ENCODE data around the gene GRXCR2. TPM values are rescaled to one million over a fixed set of nuclear protein-coding genes. Genes with fewer than 3 reads are reported as not detected.
A peak's percentile ranks its signal among the peaks of the same experiment; 100 is the strongest.

The GRXCR2 gene
- total and polyA plus RNA-seq, 2 of the 13 experiments (the other 11 are each of a cell fraction or from before 2014, with no cell fraction given) = not detected

DNA sequence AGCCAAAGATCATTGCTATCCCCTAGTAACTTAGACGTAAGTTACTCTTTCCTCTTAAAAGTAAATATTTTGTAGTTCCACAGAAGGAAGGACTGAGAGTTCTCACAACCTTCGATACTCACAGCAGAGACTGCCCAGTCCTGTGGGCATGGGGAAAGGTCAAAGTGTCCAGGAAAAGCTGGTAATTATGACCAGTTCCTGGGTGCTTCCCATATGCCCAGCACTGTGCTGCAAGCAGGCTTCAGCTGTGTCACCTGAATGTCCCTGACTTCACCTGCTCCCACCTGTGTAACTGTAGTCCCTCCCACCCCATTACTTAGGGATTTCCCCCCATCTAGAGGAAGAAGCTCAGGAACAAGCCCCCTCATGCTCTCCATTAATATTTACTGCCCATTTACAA lies 45.6 kb upstream of the GRXCR2 start:
- WGBS (ENCODE audit: low lambda C conversion rate) = 0% methylated on average over 2 of the region's 2 CpGs
- Histone ChIP-seq H3K36me3 (replicated peaks in 1 of 2; ENCODE audit: control insufficient read depth in 1 of 2, insufficient read depth in 2 of 2, low read length in 2 of 2) (no peaks in the 10 kb centered on the region), H3K9ac (ENCODE audit: insufficient read depth, low read depth, low read length) (no peak overlapping the region), H4K20me1 (ENCODE audit: insufficient read depth, low read length) (no peaks in the 10 kb centered on the region), H3K27ac (ENCODE audit: extremely low read length, insufficient read depth, low read length) (no peak overlapping the region), H3K4me2 (ENCODE audit: low read depth, low read length) (peak overlapping the region; percentile 56), H3K79me2 (ENCODE audit: insufficient read depth, low read length) (no peaks in the 10 kb centered on the region), H3K9me3 (ENCODE audit: low read length) (no peaks in the 10 kb centered on the region), H2AFZ (ENCODE audit: low read length) (no peak overlapping the region), H3K27me3 (ENCODE audit: control insufficient read depth in 1 of 2, insufficient read depth in 2 of 2, low read length in 2 of 2) (peaks cover 0 to 18% of the 10 kb centered on the region in 2 experiments; a peak in 2 of 5 replicates), H3K4me3 (replicated peaks in 1 of 3; ENCODE audit: insufficient read depth in 1 of 3, low read depth in 2 of 3, low read length in 3 of 3) (0 out of 6 replicates have a peak overlapping the region, but pooled peaks of 1 of the 3 experiments have one; percentile 1), H3K4me1 (ENCODE audit: insufficient read depth, low read length) (peaks cover 22% of the 10 kb centered on the region)
- TF ChIP-seq, protein P1, sequence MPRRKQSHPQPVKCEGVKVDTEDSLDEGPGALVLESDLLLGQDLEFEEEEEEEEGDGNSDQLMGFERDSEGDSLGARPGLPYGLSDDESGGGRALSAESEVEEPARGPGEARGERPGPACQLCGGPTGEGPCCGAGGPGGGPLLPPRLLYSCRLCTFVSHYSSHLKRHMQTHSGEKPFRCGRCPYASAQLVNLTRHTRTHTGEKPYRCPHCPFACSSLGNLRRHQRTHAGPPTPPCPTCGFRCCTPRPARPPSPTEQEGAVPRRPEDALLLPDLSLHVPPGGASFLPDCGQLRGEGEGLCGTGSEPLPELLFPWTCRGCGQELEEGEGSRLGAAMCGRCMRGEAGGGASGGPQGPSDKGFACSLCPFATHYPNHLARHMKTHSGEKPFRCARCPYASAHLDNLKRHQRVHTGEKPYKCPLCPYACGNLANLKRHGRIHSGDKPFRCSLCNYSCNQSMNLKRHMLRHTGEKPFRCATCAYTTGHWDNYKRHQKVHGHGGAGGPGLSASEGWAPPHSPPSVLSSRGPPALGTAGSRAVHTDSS (CRISPR knock-in tag; conservative IDR thresholded peaks at IDR 0.05) = no peak
- TF ChIP-seq KLF6 (CRISPR knock-in tag; IDR thresholded peaks at IDR 0.05) (no peak), SP2 (CRISPR knock-in tag; IDR thresholded peaks at IDR 0.05) (no peak), KDM4B (CRISPR knock-in tag; IDR thresholded peaks at IDR 0.05) (no peak), TEAD3 (CRISPR knock-in tag; optimal IDR thresholded peaks at IDR 0.05; ENCODE audit: borderline replicate concordance) (no peak)
- intact Hi-C loops (cut with micrococcal nuclease; ENCODE audit: unreplicated experiment) (no loop called here), in situ Hi-C loops (cut with HindIII; ENCODE audit: extremely low pct_ligation_motif_present, low pct_unique_long_range_greater_than_20kb) (no loop called here)
- ATAC-seq = peak; percentile 59
- no peak for DNase-seq (ENCODE audit: low spot score)
- no TSS peak for BruUV-seq (replicated peaks)
- POLR2A ChIA-PET = no interaction called here
- peak; percentile 18 for FAIRE-seq
- CTCF ChIA-PET (ENCODE audit: low intra/inter-chr PET ratio, low total read pairs) = no interaction called here

DNA sequence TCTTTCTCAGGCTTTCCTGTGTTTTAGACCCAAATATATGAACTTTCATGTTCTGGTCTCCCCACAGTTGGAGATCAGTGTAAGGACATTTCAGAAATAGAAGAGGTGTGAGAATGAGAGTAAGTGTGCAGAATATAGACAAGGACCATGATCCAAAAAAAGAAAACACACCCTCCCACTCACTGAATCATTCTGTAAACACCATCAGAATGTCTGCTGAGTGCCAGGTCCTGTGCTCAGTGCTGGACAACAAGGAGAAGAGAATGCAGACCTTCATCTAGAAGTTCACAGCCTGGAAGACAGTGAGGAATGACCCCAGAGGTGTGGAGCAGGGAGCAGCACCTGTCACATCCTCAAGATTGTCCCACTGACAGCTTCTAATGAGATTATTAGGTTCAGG lies 44.5 kb upstream of the GRXCR2 start:
- DNase-seq (ENCODE audit: low spot score) (no peak), ATAC-seq (no peak; the same call in 2 of the 3 replicates), FAIRE-seq (no peak)
- Histone ChIP-seq H4K20me1 (ENCODE audit: insufficient read depth, low read length) (no peaks in the 10 kb centered on the region), H3K79me2 (ENCODE audit: insufficient read depth, low read length) (no peaks in the 10 kb centered on the region), H3K4me2 (ENCODE audit: low read depth, low read length) (no peak overlapping the region), H3K9me3 (ENCODE audit: low read length) (no peaks in the 10 kb centered on the region), H3K4me1 (ENCODE audit: insufficient read depth, low read length) (peaks cover 27% of the 10 kb centered on the region), H3K9ac (ENCODE audit: insufficient read depth, low read depth, low read length) (no peak overlapping the region), H3K27me3 (ENCODE audit: control insufficient read depth in 1 of 2, insufficient read depth in 2 of 2, low read length in 2 of 2) (peaks cover 0 to 18% of the 10 kb centered on the region in 2 experiments; a peak in 2 of 5 replicates), H3K36me3 (replicated peaks in 1 of 2; ENCODE audit: control insufficient read depth in 1 of 2, insufficient read depth in 2 of 2, low read length in 2 of 2) (no peaks in the 10 kb centered on the region), H3K4me3 (replicated peaks in 1 of 3; ENCODE audit: insufficient read depth in 1 of 3, low read depth in 2 of 3, low read length in 3 of 3) (no peak overlapping the region), H2AFZ (ENCODE audit: low read length) (no peak overlapping the region), H3K27ac (ENCODE audit: extremely low read length, insufficient read depth, low read length) (no peak overlapping the region)
- ChIA-PET CTCF (ENCODE audit: low intra/inter-chr PET ratio, low total read pairs) (no interaction called here), POLR2A (no interaction called here)
- TF ChIP-seq, protein P2, sequence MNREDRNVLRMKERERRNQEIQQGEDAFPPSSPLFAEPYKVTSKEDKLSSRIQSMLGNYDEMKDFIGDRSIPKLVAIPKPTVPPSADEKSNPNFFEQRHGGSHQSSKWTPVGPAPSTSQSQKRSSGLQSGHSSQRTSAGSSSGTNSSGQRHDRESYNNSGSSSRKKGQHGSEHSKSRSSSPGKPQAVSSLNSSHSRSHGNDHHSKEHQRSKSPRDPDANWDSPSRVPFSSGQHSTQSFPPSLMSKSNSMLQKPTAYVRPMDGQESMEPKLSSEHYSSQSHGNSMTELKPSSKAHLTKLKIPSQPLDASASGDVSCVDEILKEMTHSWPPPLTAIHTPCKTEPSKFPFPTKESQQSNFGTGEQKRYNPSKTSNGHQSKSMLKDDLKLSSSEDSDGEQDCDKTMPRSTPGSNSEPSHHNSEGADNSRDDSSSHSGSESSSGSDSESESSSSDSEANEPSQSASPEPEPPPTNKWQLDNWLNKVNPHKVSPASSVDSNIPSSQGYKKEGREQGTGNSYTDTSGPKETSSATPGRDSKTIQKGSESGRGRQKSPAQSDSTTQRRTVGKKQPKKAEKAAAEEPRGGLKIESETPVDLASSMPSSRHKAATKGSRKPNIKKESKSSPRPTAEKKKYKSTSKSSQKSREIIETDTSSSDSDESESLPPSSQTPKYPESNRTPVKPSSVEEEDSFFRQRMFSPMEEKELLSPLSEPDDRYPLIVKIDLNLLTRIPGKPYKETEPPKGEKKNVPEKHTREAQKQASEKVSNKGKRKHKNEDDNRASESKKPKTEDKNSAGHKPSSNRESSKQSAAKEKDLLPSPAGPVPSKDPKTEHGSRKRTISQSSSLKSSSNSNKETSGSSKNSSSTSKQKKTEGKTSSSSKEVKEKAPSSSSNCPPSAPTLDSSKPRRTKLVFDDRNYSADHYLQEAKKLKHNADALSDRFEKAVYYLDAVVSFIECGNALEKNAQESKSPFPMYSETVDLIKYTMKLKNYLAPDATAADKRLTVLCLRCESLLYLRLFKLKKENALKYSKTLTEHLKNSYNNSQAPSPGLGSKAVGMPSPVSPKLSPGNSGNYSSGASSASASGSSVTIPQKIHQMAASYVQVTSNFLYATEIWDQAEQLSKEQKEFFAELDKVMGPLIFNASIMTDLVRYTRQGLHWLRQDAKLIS (CRISPR knock-in tag; IDR thresholded peaks at IDR 0.05) = no peak
- TF ChIP-seq AGO2 (optimal IDR thresholded peaks at IDR 0.05; ENCODE audit: low read depth, low read length) (no peak), FOSL2 (CRISPR knock-in tag; IDR thresholded peaks at IDR 0.05) (peak; percentile 63), ZNF180 (CRISPR knock-in tag; IDR thresholded peaks at IDR 0.05; ENCODE audit: borderline replicate concordance, low read depth) (no peak), FOXA3 (CRISPR knock-in tag; IDR thresholded peaks at IDR 0.05) (peak; percentile 36; the same call in 1 of the 2 replicates), ATF7 (IDR thresholded peaks at IDR 0.05) (no peak), ATF7 (CRISPR knock-in tag; IDR thresholded peaks at IDR 0.05) (no peak), BORCS8-MEF2B (CRISPR knock-in tag; IDR thresholded peaks at IDR 0.05) (no peak)
- TF ChIP-seq, protein P3, sequence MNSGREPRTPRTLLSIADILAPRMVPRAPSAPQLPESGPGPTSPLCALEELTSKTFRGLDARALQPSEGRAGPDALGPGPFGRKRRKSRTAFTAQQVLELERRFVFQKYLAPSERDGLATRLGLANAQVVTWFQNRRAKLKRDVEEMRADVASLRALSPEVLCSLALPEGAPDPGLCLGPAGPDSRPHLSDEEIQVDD (CRISPR knock-in tag; IDR thresholded peaks at IDR 0.05; ENCODE audit: borderline replicate concordance) = no peak
- intact Hi-C loops (cut with micrococcal nuclease; ENCODE audit: unreplicated experiment) (no loop called here), in situ Hi-C loops (cut with HindIII; ENCODE audit: extremely low pct_ligation_motif_present, low pct_unique_long_range_greater_than_20kb) (no loop called here)
- no TSS peak for BruUV-seq (replicated peaks)
